Measurements from ENCODE around the gene CCL11.

DNA sequence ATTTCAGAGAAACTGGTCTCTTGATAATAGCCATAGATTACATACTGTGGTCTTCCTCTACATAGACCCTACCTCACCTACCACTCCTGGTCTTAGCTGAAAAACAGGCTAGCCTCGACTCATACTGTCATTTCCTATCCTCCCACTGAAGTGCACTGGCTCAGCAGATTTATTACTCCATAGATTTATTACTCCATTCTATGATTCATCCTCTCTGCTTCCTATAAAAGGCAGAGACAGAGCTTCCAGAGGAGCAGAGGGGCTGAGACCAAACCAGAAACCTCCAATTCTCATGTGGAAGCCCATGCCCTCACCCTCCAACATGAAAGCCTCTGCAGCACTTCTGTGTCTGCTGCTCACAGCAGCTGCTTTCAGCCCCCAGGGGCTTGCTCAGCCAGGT is 15.6 kb upstream of the CCL11 start, which contains the start of gene CCL7:
- TF ChIP-seq, protein P1, sequence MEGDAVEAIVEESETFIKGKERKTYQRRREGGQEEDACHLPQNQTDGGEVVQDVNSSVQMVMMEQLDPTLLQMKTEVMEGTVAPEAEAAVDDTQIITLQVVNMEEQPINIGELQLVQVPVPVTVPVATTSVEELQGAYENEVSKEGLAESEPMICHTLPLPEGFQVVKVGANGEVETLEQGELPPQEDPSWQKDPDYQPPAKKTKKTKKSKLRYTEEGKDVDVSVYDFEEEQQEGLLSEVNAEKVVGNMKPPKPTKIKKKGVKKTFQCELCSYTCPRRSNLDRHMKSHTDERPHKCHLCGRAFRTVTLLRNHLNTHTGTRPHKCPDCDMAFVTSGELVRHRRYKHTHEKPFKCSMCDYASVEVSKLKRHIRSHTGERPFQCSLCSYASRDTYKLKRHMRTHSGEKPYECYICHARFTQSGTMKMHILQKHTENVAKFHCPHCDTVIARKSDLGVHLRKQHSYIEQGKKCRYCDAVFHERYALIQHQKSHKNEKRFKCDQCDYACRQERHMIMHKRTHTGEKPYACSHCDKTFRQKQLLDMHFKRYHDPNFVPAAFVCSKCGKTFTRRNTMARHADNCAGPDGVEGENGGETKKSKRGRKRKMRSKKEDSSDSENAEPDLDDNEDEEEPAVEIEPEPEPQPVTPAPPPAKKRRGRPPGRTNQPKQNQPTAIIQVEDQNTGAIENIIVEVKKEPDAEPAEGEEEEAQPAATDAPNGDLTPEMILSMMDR (IDR thresholded peaks at IDR 0.05; ENCODE audit: insufficient read depth, low read length, poor library complexity, severe bottlenecking): no peak
- TF ChIP-seq EZH2phosphoT487 (conservative IDR thresholded peaks at IDR 0.05; ENCODE audit: low read length): no peak
